Breast epithelium (tissue), 4 donors: ENCODE results near the gene FAM177B. TPM values are rescaled to one million over a fixed set of nuclear protein-coding genes. Genes with fewer than 3 reads are reported as not detected.

Experiments used
- DNase-seq, 2 donors: peaks; one replicate each; pipeline ENCODE4 v3.0.0-alpha.2; 2019; ENCODE audit warnings: low spot score in 2 of 2
- H3K27ac ChIP-seq, 2 donors: fragments of 200-600 bp; sonication (generic) in 1 of 2; one replicate each; pipeline ENCODE4 v1.5.1; 2016 to 2019; ENCODE audit warnings: mild to moderate bottlenecking in 1 of 2
- H3K27me3 ChIP-seq, 2 donors: fragments of 200-600 bp; sonication (generic) in 1 of 2; one replicate each; pipeline versions ENCODE4 v1.5.1 to v1.6.0; 2017 to 2019; ENCODE audit warnings: control low read depth in 1 of 2, mild to moderate bottlenecking in 1 of 2
- H3K36me3 ChIP-seq: fragments of 200-600 bp; one replicate; pipeline ENCODE4 v1.5.1; 2019
- H3K4me1 ChIP-seq, 2 donors: fragments of 200-600 bp; sonication (generic); one replicate each; pipeline ENCODE4 v1.5.1; 2016 to 2019; ENCODE audit warnings: control low read depth in 1 of 2
- H3K4me3 ChIP-seq, 3 donors: fragments of 200-600 bp; sonication (generic); 1 replicate in 2 of 3; 2 replicates in 1 of 3; pipeline ENCODE4 v1.5.1; 2016 to 2019; ENCODE audit warnings: mild to moderate bottlenecking in 3 of 3, moderate library complexity in 2 of 3
- H3K9me3 ChIP-seq, 2 donors: fragments of 200-600 bp; sonication (generic) in 1 of 2; one replicate each; pipeline ENCODE4 v1.5.1; 2016 to 2019; ENCODE audit warnings: control low read depth in 1 of 2
- POLR2A ChIP-seq: fragments of 450-650 bp; IDR thresholded peaks from one replicate; pipeline ENCODE4 v1.6.1; 2016; ENCODE audit warnings: antibody characterized with exemption, mild to moderate bottlenecking, moderate library complexity
- POLR2AphosphoS5 ChIP-seq, 3 donors: sonication (generic); formaldehyde crosslinking; IDR thresholded peaks; one replicate each; pipeline ENCODE4 v1.6.1; 2017; ENCODE audit warnings: antibody characterized with exemption in 3 of 3
- intact Hi-C: fragments of 100-400 bp; cut with DNase I; formaldehyde crosslinking; loops from one replicate; pipeline ENCODE4 v1.15.1; 2023; ENCODE audit warnings: low total_unique reads
- total RNA-seq, 3 donors: library from RNA; depleted of rRNA; stranded (reverse); fragments of >200 nt; gene quantifications; one replicate each; pipeline ENCODE4 v1.1.0, GENCODE V29; 2016
- TF ChIP-seq, protein P1 (sequence below), 3 donors: fragments of 450-650 bp; IDR thresholded peaks; one replicate each; pipeline ENCODE4 v1.5.1; 2016 to 2017; ENCODE audit warnings: antibody characterized with exemption in 3 of 3, mild to moderate bottlenecking in 3 of 3, moderate library complexity in 3 of 3

FAM177B gene
- total RNA-seq, 3 donors from 2014 or later = 1.4 to 2.3 (median 2.3) TPM

DNA sequence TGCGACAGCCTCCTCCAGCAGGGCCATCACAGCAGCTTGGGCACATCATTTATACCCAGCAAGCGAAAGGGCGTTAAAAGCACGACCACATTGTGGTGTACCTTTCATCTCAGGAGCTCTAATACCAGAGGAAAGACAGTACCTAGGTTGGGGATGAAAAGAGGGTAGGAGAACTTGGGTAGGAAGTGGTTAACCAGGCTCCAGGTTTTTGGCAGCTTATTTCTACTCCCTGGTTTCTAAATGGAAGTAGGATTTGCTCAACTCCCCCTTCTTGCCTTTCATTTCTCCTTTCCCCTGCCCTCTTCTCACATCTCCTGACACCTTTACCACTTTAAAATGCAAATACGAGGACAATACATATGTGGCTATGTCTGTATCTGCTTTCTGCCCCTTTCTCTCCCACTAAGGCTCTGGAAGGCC is 30.2 kb downstream of the FAM177B start:
- no peaks in the 10 kb centered on the region for H3K36me3 ChIP-seq
- no peak for DNase-seq
- H3K9me3 ChIP-seq = peaks cover 4 to 9% of the 10 kb centered on the region in 2 donors
- no peaks in the 10 kb centered on the region for H3K27me3 ChIP-seq
- no peak overlapping the region for H3K27ac ChIP-seq
- no peak overlapping the region for H3K4me3 ChIP-seq
- TF ChIP-seq, protein P1, sequence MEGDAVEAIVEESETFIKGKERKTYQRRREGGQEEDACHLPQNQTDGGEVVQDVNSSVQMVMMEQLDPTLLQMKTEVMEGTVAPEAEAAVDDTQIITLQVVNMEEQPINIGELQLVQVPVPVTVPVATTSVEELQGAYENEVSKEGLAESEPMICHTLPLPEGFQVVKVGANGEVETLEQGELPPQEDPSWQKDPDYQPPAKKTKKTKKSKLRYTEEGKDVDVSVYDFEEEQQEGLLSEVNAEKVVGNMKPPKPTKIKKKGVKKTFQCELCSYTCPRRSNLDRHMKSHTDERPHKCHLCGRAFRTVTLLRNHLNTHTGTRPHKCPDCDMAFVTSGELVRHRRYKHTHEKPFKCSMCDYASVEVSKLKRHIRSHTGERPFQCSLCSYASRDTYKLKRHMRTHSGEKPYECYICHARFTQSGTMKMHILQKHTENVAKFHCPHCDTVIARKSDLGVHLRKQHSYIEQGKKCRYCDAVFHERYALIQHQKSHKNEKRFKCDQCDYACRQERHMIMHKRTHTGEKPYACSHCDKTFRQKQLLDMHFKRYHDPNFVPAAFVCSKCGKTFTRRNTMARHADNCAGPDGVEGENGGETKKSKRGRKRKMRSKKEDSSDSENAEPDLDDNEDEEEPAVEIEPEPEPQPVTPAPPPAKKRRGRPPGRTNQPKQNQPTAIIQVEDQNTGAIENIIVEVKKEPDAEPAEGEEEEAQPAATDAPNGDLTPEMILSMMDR (IDR thresholded peaks at IDR 0.05) = no peak
- TF ChIP-seq POLR2AphosphoS5 (IDR thresholded peaks at IDR 0.05) = no peak
- TF ChIP-seq POLR2A = no peak
- intact Hi-C loops = no loop called here
- H3K4me1 ChIP-seq = no peaks in the 10 kb centered on the region

GRCh38 chr1:222768592-222768991 is 31.6 kb downstream of the FAM177B start:
- Histone ChIP-seq H3K4me3 (no peak overlapping the region), H3K4me1 (no peaks in the 10 kb centered on the region), H3K27ac (no peak overlapping the region), H3K9me3 (peaks cover 4 to 9% of the 10 kb centered on the region in 2 donors), H3K27me3 (no peaks in the 10 kb centered on the region), H3K36me3 (no peaks in the 10 kb centered on the region)
- TF ChIP-seq POLR2AphosphoS5 (IDR thresholded peaks at IDR 0.05) (no peak), POLR2A (no peak)
- TF ChIP-seq, protein P1 (IDR thresholded peaks at IDR 0.05) = no peak
- no peak for DNase-seq
- intact Hi-C loops = no loop called here

GRCh38 chr1:222769181-222769580 is 32.2 kb downstream of the FAM177B start:
- no peak for DNase-seq
- TF ChIP-seq, protein P1 (IDR thresholded peaks at IDR 0.05) = no peak
- TF ChIP-seq POLR2A (no peak), POLR2AphosphoS5 (IDR thresholded peaks at IDR 0.05) (no peak)
- Histone ChIP-seq H3K4me3 (no peak overlapping the region), H3K9me3 (peaks cover 4 to 9% of the 10 kb centered on the region in 2 donors), H3K27ac (no peak overlapping the region), H3K27me3 (no peaks in the 10 kb centered on the region), H3K4me1 (no peaks in the 10 kb centered on the region), H3K36me3 (no peaks in the 10 kb centered on the region)
- intact Hi-C loops = no loop called here

DNA sequence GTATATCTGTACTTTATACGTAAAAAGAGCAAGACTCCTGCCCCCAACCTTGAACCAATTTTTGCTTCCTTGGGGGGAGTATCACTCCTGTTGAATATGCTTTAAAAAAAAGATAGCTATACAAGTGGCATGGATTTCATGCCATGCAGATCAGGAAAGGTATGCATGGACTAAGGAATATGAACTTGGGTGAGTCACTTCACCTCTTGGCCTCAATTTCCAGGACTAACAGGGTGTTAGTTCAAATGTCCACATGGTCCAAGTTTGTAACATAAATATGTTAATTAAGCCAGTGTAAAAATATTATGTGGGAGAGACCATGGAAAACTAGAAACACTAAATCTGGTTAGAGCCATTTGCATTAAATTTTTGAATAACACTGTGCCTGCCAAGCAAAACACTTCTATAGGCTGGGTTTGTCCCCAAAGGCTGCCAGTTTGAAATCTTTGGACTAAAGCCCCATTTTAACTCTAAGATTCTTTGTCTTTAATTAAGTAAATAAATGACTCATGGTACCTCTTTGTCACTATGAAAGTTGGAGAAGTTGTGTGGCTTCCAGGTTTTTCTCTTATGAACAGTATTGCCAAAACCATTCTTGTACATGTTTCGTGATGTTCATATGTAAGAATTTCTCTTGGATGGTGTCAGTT is 33.1 kb downstream of the FAM177B start:
- no peaks in the 10 kb centered on the region for H3K27me3 ChIP-seq
- H3K4me1 ChIP-seq = no peaks in the 10 kb centered on the region
- H3K9me3 ChIP-seq = peaks cover 4 to 9% of the 10 kb centered on the region in 2 donors
- H3K36me3 ChIP-seq = no peaks in the 10 kb centered on the region
- TF ChIP-seq, protein P1 (IDR thresholded peaks at IDR 0.05) = no peak
- TF ChIP-seq POLR2A (no peak), POLR2AphosphoS5 (IDR thresholded peaks at IDR 0.05) (no peak)
- H3K4me3 ChIP-seq = no peak overlapping the region
- intact Hi-C loops = no loop called here
- no peak overlapping the region for H3K27ac ChIP-seq
- DNase-seq = no peak

- Histone ChIP-seq H3K9me3 (peaks cover 4 to 9% of the 10 kb centered on the region in 2 donors), H3K4me1 (peaks cover 0 to 7% of the 10 kb centered on the region in 2 donors), H3K27me3 (no peaks in the 10 kb centered on the region), H3K4me3 (no peak overlapping the region), H3K36me3 (no peaks in the 10 kb centered on the region), H3K27ac (no peak overlapping the region)
- intact Hi-C loops = no loop called here
- DNase-seq = no peak
- TF ChIP-seq, protein P1 (IDR thresholded peaks at IDR 0.05) = no peak
- TF ChIP-seq POLR2AphosphoS5 (IDR thresholded peaks at IDR 0.05) = no peak
- TF ChIP-seq POLR2A = no peak
These were observed 36.0 kb downstream of the FAM177B start for GRCh38 chr1:222772996-222773379.
